ENCODE data around the gene SRRM5. TPM values are rescaled to one million over a fixed set of nuclear protein-coding genes. Genes with fewer than 3 reads are reported as not detected.

The SRRM5 gene
- total and polyA plus RNA-seq, 2 of the 13 experiments (the other 11 are each of a cell fraction or from before 2014, with no cell fraction given) = 0.11 to 0.16 TPM

- TF ChIP-seq, protein P1, sequence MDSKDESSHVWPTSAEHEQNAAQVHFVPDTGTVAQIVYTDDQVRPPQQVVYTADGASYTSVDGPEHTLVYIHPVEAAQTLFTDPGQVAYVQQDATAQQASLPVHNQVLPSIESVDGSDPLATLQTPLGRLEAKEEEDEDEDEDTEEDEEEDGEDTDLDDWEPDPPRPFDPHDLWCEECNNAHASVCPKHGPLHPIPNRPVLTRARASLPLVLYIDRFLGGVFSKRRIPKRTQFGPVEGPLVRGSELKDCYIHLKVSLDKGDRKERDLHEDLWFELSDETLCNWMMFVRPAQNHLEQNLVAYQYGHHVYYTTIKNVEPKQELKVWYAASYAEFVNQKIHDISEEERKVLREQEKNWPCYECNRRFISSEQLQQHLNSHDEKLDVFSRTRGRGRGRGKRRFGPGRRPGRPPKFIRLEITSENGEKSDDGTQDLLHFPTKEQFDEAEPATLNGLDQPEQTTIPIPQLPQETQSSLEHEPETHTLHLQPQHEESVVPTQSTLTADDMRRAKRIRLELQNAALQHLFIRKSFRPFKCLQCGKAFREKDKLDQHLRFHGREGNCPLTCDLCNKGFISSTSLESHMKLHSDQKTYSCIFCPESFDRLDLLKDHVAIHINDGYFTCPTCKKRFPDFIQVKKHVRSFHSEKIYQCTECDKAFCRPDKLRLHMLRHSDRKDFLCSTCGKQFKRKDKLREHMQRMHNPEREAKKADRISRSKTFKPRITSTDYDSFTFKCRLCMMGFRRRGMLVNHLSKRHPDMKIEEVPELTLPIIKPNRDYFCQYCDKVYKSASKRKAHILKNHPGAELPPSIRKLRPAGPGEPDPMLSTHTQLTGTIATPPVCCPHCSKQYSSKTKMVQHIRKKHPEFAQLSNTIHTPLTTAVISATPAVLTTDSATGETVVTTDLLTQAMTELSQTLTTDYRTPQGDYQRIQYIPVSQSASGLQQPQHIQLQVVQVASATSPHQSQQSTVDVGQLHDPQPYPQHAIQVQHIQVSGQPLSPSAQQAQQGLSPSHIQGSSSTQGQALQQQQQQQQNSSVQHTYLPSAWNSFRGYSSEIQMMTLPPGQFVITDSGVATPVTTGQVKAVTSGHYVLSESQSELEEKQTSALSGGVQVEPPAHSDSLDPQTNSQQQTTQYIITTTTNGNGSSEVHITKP (CRISPR knock-in tag; IDR thresholded peaks at IDR 0.05; ENCODE audit: low read depth) = no peak
- no peak for TF ChIP-seq ZNF879 (CRISPR knock-in tag; IDR thresholded peaks at IDR 0.05)
- no peak for TF ChIP-seq KLF6 (CRISPR knock-in tag; IDR thresholded peaks at IDR 0.05)
- no peak for TF ChIP-seq ZNF660 (CRISPR knock-in tag; IDR thresholded peaks at IDR 0.05; ENCODE audit: borderline replicate concordance, low read depth)
- TF ChIP-seq ARID4A (CRISPR knock-in tag; IDR thresholded peaks at IDR 0.05; ENCODE audit: borderline replicate concordance) = peak; percentile 41; the same call in 1 of the 2 replicates
- no peak; the same call in 1 of the 2 replicates for TF ChIP-seq HMG20A (CRISPR knock-in tag; IDR thresholded peaks at IDR 0.05; ENCODE audit: borderline replicate concordance)
- no peak for TF ChIP-seq TBP (CRISPR knock-in tag; IDR thresholded peaks at IDR 0.05)
- TF ChIP-seq, protein P2, sequence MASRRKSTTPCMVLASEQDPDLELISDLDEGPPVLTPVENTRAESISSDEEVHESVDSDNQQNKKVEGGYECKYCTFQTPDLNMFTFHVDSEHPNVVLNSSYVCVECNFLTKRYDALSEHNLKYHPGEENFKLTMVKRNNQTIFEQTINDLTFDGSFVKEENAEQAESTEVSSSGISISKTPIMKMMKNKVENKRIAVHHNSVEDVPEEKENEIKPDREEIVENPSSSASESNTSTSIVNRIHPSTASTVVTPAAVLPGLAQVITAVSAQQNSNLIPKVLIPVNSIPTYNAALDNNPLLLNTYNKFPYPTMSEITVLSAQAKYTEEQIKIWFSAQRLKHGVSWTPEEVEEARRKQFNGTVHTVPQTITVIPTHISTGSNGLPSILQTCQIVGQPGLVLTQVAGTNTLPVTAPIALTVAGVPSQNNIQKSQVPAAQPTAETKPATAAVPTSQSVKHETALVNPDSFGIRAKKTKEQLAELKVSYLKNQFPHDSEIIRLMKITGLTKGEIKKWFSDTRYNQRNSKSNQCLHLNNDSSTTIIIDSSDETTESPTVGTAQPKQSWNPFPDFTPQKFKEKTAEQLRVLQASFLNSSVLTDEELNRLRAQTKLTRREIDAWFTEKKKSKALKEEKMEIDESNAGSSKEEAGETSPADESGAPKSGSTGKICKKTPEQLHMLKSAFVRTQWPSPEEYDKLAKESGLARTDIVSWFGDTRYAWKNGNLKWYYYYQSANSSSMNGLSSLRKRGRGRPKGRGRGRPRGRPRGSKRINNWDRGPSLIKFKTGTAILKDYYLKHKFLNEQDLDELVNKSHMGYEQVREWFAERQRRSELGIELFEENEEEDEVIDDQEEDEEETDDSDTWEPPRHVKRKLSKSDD (CRISPR knock-in tag; IDR thresholded peaks at IDR 0.05; ENCODE audit: low read depth) = no peak
- TF ChIP-seq, protein P3, sequence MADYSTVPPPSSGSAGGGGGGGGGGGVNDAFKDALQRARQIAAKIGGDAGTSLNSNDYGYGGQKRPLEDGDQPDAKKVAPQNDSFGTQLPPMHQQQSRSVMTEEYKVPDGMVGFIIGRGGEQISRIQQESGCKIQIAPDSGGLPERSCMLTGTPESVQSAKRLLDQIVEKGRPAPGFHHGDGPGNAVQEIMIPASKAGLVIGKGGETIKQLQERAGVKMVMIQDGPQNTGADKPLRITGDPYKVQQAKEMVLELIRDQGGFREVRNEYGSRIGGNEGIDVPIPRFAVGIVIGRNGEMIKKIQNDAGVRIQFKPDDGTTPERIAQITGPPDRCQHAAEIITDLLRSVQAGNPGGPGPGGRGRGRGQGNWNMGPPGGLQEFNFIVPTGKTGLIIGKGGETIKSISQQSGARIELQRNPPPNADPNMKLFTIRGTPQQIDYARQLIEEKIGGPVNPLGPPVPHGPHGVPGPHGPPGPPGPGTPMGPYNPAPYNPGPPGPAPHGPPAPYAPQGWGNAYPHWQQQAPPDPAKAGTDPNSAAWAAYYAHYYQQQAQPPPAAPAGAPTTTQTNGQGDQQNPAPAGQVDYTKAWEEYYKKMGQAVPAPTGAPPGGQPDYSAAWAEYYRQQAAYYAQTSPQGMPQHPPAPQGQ (CRISPR knock-in tag; IDR thresholded peaks at IDR 0.05; ENCODE audit: borderline replicate concordance) = no peak
- TF ChIP-seq, protein P4, sequence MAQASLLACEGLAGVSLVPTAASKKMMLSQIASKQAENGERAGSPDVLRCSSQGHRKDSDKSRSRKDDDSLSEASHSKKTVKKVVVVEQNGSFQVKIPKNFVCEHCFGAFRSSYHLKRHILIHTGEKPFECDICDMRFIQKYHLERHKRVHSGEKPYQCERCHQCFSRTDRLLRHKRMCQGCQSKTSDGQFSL (CRISPR knock-in tag; IDR thresholded peaks at IDR 0.05) = no peak
- TF ChIP-seq ZFP37 (CRISPR knock-in tag; IDR thresholded peaks at IDR 0.05; ENCODE audit: borderline replicate concordance) = 0 out of 2 replicates have a peak, but pooled peaks have one; percentile 31
- TF ChIP-seq ZNF629 (CRISPR knock-in tag; conservative IDR thresholded peaks at IDR 0.05) = no peak
- no peak for TF ChIP-seq TIGD3 (CRISPR knock-in tag; IDR thresholded peaks at IDR 0.05; ENCODE audit: borderline replicate concordance)
Observed at GRCh38 chr19:43651758-43652545, 40.1 kb downstream of the SRRM5 start (continued).

All from HepG2 (cell line).